GM10847 (cell line): ENCODE data around the gene RER1.

ENCODE experiments used
- POLR2A ChIP-seq: IDR thresholded peaks from 2 replicates; pipeline ENCODE4 v1.6.1; 2011; ENCODE audit not compliant: insufficient read length; ENCODE audit errors: extremely low read depth

Gene RER1

DNA sequence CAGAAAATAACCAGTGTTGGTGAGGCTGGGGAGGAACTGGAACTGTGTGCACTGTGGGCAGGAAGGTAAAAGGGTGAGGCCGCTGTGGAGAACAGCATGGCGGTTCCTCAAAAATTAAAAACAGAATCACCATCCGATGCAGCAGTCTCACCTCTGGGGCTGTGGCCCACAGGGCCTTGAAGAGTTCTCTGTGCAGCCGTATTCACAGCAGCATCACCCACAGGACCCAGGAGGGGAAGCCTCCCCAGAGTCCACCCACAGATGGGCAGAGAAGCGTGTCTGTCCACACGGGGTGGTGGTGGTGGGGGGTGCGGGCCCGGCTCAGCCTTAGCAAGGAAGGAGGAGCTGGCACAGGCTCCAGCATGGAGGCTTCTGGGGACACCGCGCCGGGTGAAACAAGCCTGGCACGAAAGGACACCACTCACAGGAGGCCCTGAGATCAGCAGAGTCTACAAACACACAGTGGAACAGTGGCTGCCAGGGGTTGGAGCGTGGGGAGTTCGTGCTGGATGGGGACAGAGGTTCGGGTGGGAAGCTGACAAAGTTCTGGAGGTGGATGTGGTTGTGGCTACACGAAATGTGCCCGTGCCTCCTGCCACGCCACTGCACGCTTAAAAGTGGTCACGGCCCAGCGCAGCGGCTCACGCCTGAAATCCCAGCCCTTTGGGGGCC lies 11.8 kb upstream of the RER1 start:
- no peak for TF ChIP-seq POLR2A

DNA sequence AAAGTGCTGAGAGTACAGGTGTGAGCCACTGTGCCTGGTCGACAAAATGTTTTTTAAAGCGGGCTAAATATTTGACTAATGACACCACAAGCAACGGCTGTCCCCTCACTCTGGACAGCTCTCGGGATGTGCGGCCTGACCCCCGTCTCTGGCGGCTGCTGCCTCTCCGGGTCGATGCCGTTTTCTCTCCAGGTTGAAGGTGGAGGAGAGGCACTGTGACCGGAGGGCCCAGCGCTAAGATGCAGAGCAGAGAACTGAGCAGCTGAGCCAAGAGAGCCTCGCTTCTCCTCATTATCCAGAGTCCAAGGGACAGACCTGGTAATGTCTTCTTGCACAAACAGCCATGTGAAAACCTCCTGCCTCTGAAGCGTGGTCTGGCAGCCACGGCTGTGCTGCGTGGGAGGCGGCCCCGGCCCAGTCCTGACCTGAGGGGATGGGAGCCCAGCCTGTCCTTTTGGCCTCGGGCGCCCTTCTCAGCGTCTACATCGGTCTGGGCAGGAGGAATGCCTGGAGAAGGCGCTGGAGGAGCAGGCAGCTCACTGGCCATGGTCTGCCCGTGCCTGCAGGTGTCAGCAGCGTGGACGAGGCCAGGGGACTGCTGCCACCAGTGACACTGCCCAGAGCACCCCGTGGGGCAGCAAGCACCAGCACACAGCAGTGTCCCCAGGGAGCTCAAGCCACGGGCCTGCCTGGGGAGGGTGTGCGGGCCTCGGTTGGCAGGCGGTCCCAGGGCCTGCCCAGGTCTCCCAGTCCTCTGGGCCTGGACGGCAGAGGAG lies 10.6 kb upstream of the RER1 start:
- no peak for TF ChIP-seq POLR2A

DNA sequence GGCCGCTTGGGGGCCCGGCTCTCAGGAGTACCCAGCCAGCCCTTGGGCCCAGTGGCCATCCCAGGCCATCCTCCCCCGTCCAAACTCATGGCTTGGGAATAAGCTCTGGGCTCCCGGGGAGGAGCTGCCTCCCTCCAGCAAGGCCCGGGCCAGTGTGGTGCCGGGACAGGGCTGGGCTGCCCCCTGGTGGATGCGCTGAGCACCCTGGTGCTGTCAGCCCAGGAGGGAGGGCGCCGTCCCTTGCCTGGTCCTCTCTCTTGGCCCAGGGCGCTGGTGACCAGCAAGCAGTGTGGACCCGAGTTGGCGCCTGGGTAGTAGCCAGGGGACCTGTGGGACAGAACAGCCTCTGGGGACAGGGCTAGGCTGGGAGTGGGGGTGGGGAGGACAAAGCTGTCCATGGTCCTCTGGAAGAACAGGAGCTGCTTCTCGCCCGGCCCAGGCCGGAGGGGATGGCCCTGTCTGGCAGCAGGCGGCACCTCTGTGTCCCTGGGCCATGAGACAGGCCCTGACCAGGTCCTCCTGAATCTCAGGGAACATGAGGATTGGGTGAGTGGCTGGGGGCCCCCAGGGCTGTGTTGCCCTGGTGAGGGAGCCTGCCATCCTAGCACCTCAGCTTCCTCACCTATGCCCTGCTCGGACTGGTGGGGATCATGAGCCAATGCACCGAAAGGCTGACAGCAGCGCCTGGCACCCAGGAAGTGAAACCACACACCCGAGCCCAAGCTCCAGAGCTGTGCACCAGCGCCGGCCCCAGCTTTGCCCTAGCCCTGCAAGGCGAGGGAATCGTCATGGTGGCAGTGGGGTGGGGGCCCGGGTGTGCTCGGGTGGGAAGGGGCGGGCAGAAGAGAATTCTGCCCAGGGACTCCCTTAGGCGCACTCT lies 9.7 kb upstream of the RER1 start:
- no peak for TF ChIP-seq POLR2A

- no peak for TF ChIP-seq POLR2A
Measured at GRCh38 chr1:2382621-2383361, 8.8 kb upstream of the RER1 start.

- no peak for TF ChIP-seq POLR2A
Measured at GRCh38 chr1:2383576-2383975, 8.1 kb upstream of the RER1 start.

DNA sequence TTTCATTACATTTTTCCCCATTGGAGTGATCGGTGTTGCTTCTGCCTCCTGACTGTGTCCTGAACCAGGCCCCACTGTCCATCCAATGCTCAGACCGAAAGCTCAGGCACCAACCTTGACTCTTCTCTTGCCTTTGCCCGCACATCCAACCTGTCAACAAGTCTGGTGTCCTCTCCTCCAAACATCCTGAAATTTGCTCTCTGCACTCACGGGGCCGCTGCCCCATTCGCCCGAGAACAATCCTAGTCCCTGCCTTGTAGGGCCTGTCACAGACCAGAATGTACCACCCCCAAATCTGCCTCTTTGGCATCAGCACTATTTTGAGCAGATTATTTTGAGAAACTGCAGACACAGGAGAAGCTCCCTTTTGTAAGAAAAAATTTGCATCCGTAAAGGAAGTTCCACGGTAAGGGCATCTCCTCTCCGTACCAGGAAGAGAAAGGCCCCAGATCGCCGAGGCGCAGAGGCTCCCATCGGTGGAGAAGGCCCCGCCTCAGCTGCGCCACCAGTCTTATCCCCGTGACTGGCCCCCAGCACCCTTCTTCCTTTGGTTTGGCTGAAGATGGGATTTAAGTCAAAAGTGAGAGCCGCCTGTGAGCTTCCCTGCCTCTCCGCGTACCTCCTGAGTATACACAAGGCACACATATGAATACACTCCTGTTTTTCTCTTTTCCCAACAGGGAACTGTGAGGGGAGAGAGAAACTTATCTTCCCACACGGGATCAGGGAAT lies 7.3 kb upstream of the RER1 start:
- TF ChIP-seq POLR2A: no peak

GRCh38 chr1:2384941-2385481 lies 6.6 kb upstream of the RER1 start:
- TF ChIP-seq POLR2A: no peak

GRCh38 chr1:2385606-2386280 lies 5.9 kb upstream of the RER1 start:
- TF ChIP-seq POLR2A: no peak

GRCh38 chr1:2386636-2387611 lies 4.7 kb upstream of the RER1 start:
- no peak for TF ChIP-seq POLR2A

DNA sequence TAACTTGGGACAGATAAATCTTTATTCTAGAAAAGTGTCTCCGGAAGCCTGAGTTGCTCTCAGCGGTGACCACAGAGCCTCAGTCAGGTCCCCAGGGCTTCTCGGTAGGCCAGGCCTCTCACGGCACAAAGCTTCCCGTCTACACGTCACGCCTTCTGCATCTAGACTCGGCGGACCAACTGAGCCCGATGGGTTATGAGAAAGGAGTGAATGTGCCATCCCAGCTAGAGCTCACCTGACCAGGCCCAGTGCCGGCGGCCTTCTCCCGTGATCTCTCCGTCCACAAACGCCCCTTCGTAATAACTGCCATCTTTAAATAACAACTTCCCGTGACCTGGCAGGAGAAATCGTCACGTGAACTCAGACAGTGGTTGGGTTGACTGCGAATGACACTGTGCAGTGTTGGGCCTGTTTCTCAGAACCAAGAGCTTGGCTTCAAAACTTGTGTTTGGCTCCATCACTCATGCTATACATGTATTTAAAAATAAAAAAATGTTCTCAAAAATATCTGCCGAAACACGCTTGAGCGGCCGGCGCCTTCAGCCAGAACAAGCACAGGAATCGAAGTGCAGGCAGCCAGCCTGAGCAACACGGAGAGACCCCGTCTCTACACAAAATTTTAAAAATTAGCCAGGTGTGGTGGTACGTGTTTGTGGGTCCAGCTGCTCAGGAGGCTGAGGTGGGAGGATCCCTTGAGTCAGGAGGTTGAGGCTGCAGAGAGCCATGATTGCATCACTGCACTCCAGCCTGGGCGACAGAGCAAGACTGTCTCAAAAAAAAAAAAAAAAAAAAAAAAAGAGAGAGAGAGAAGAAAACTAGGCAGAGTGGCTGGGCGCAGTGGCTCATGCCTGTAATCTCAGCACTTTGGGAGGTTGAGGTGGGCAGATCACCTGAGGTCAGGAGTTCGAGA lies 3.4 kb upstream of the RER1 start:
- no peak for TF ChIP-seq POLR2A

GRCh38 chr1:2389644-2390043 lies 2.0 kb upstream of the RER1 start:
- no peak for TF ChIP-seq POLR2A
